ENCODE results near the gene ACOT7.

- TF ChIP-seq CTCF (conservative IDR thresholded peaks at IDR 0.05; ENCODE audit: low read depth in 2 of 2) (no peak), CREB1 (CRISPR knock-in tag; IDR thresholded peaks at IDR 0.05; ENCODE audit: low read depth) (no peak), ETS1 (IDR thresholded peaks at IDR 0.05) (no peak), JUNB (IDR thresholded peaks at IDR 0.05; ENCODE audit: unreplicated experiment) (no peak), POLR2AphosphoS5 (IDR thresholded peaks at IDR 0.05; ENCODE audit: low read depth) (no peak), EZH2phosphoT487 (IDR thresholded peaks at IDR 0.05; ENCODE audit: unreplicated experiment) (no peak), ZNF114 (CRISPR knock-in tag; IDR thresholded peaks at IDR 0.05) (no peak), STAT1 (IDR thresholded peaks at IDR 0.05; ENCODE audit: unreplicated experiment) (no peak), REST (IDR thresholded peaks at IDR 0.05; ENCODE audit: unreplicated experiment) (no peak), EZH2 (IDR thresholded peaks at IDR 0.05; ENCODE audit: low read depth, unreplicated experiment) (no peak)
Observed at GRCh38 chr1:6391951-6392808, 1.4 kb downstream of the ACOT7 start.

All from GM23338 (cell line).